Measurements from ENCODE around the gene ATG16L2.

- TF ChIP-seq SNAI2 (CRISPR knock-in tag; IDR thresholded peaks at IDR 0.05): no peak
- TF ChIP-seq RARB (CRISPR knock-in tag; IDR thresholded peaks at IDR 0.05): no peak
- TF ChIP-seq ZFP3 (CRISPR knock-in tag; IDR thresholded peaks at IDR 0.05): no peak
- TF ChIP-seq OSR1 (CRISPR knock-in tag; IDR thresholded peaks at IDR 0.05): no peak
Measured at GRCh38 chr11:72850832-72851231, 36.6 kb downstream of the ATG16L2 start.
